ENCODE results near the gene PAQR8.

DNA sequence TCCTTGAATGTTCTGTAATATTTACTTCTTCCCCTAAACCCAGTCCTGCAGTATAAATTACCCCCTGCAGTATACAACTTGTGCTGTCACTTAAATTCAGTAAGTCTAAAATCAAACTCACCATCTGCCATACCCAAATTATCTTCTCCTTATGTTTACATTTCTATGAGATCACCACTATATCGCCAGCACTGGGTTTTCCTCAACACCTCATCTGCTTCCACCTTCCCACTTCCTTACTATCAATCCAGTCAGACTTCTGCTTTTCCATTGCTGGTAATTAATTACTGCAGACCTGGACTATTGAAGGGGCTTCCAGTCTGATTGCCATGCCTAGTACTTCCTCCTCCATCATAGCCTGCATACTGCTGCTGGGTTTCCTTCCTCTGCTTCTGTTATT, 73.4 kb downstream of the PAQR8 start:
- TF ChIP-seq, protein P1, sequence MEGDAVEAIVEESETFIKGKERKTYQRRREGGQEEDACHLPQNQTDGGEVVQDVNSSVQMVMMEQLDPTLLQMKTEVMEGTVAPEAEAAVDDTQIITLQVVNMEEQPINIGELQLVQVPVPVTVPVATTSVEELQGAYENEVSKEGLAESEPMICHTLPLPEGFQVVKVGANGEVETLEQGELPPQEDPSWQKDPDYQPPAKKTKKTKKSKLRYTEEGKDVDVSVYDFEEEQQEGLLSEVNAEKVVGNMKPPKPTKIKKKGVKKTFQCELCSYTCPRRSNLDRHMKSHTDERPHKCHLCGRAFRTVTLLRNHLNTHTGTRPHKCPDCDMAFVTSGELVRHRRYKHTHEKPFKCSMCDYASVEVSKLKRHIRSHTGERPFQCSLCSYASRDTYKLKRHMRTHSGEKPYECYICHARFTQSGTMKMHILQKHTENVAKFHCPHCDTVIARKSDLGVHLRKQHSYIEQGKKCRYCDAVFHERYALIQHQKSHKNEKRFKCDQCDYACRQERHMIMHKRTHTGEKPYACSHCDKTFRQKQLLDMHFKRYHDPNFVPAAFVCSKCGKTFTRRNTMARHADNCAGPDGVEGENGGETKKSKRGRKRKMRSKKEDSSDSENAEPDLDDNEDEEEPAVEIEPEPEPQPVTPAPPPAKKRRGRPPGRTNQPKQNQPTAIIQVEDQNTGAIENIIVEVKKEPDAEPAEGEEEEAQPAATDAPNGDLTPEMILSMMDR (conservative IDR thresholded peaks at IDR 0.05; ENCODE audit: low read depth, low read length) = no peak
- TF ChIP-seq EZH2 (IDR thresholded peaks at IDR 0.05; ENCODE audit: low read length, unreplicated experiment) = no peak

Measured in PC-3 (cell line).